Measurements from ENCODE around the gene SELENON. TPM values are rescaled to one million over a fixed set of nuclear protein-coding genes. Genes with fewer than 3 reads are reported as not detected.

Gene SELENON
- total and polyA plus RNA-seq, 2 of the 8 experiments (the other 6 are each of a cell fraction or from before 2014, with no cell fraction given): 43.0 to 77.6 TPM

DNA sequence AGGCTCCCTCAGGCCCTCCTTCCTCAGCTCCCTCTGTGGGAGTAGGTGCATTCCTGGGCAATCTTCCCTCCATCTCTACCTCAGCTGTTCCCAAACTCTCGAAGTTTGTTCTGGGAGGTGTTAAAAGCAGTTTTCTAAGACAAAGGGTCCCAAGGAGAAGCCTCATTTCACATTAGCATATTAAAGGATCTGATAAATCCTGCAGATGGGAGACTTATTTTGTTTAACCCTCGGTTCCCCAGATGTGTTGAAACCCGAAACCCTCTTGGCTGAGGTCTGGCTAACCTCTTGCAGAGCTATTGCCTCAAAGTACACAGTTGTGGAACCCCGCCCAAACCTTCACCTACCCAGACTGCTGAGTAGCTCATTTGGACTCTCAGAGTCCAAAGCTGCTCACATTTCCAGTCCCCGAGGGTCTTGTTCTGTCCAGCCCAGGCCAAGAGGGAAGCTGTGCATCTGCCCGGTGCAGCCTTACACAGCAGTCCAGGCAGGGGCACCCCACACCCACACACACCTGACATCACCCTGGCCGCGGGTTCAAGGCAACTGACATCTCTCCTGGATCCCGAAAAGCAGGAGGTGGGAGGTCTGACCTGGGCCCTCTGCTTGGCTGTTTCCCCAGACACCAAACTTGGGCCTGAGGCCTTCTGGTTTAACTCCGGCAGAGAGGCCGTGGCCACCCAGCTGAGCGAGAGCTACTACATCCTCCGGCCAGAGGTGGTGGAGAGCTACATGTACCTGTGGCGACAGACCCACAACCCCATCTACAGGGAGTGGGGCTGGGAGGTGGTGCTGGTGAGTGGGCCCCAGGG is 19.5 kb upstream of the SELENON start (continued):
- TF ChIP-seq USF2 (IDR thresholded peaks at IDR 0.05; ENCODE audit: low read length): no peak
- peak; percentile 25; the same call in 1 of the 2 replicates for TF ChIP-seq SIX5 (IDR thresholded peaks at IDR 0.05; ENCODE audit: low read depth, low read length)
- no peak for TF ChIP-seq YY1 (IDR thresholded peaks at IDR 0.05; ENCODE audit: low read depth, low read length)

Measured in H1 (cell line).